GM12878 (cell line): Measurements from ENCODE around the gene DLX1. TPM values are rescaled to one million over a fixed set of nuclear protein-coding genes. Genes with fewer than 3 reads are reported as not detected.

Experiments
- ATAC-seq: fragments of 200-7000 bp; cut with Tn5 transposase; 3 replicates; pipeline ENCODE4 v1.9.1; 2020; ENCODE audit warnings: mild to moderate bottlenecking, moderate library complexity
- BruUV-seq: library from RNA; stranded (reverse); fragments of 400-500 nt; replicated peaks from 2 replicates; lab custom pipeline; 2021; lab: Mats Ljungman, UMichigan
- CTCF ChIA-PET: fragments of 300-600 bp; sonication (Branson Sonifier 250); formaldehyde crosslinking; extraction: SDS; loops from one replicate; lab custom pipeline; 2021; ENCODE audit warnings: inconsistent platforms; lab: Yijun Ruan, JAX
- POLR2A ChIA-PET: fragments of 350-600 bp; formaldehyde crosslinking; extraction: SDS; loops from one replicate; lab custom pipeline; 2021; ENCODE audit warnings: inconsistent platforms; lab: Charles Lee
- RAD21 ChIA-PET: fragments of 300-600 bp; sonication (Branson Sonifier 250); formaldehyde crosslinking; loops from one replicate; lab custom pipeline; 2023; ENCODE audit warnings: antibody characterized with exemption; ENCODE audit not compliant: unreplicated experiment; lab: Charles Lee
- SMC1A ChIA-PET: fragments of 300-600 bp; sonication (Branson Sonifier 250); formaldehyde crosslinking; loops from one replicate; lab custom pipeline; 2023; ENCODE audit not compliant: unreplicated experiment, uncharacterized antibody; lab: Charles Lee
- DNase-seq: peaks from one replicate; pipeline ENCODE4 v3.0.0-alpha.2; 2011; ENCODE audit warnings: low read depth, low spot score
- FAIRE-seq: peaks from 3 replicates; lab custom pipeline; 2011; peaks lifted over from hg19 to GRCh38; lab: Jason Lieb, UNC
- H2AFZ ChIP-seq: 2 replicates; pipeline ENCODE4 v1.6.0; 2011; ENCODE audit warnings: low read depth, low read length, control low read depth; ENCODE audit not compliant: control insufficient read depth
- H3K27ac ChIP-seq: 2 replicates; pipeline ENCODE4 v1.5.1; 2011; ENCODE audit warnings: control low read depth; ENCODE audit not compliant: control insufficient read depth, insufficient read depth
- H3K27me3 ChIP-seq, 2 experiments: replicated peaks in 1 of 2; 2 replicates each; pipeline versions ENCODE4 v1.6.0 to v1.6.1; 2011; ENCODE audit warnings: low read length in 1 of 2; ENCODE audit not compliant: control insufficient read depth in 2 of 2, insufficient read depth in 2 of 2
- H3K36me3 ChIP-seq, 2 experiments: 2 replicates each; pipeline ENCODE4 v1.5.1; 2011; ENCODE audit warnings: low read length in 1 of 2; ENCODE audit not compliant: control insufficient read depth in 2 of 2, insufficient read depth in 2 of 2
- H3K4me1 ChIP-seq: 2 replicates; pipeline ENCODE4 v1.6.1; 2011; ENCODE audit warnings: mild to moderate bottlenecking, low read length, moderate library complexity, mixed read lengths; ENCODE audit not compliant: control insufficient read depth, insufficient read depth
- H3K4me2 ChIP-seq: 2 replicates; pipeline ENCODE4 v1.6.0; 2011; ENCODE audit warnings: control low read depth; ENCODE audit not compliant: control insufficient read depth, insufficient read depth
- H3K4me3 ChIP-seq: fragments of 200-600 bp; sonication (generic); 2 replicates; pipeline ENCODE4 v1.5.1; 2016
- H3K79me2 ChIP-seq: 2 replicates; pipeline ENCODE4 v1.6.0; 2011; ENCODE audit warnings: low read length; ENCODE audit not compliant: control insufficient read depth, insufficient read depth
- H3K9ac ChIP-seq: 2 replicates; pipeline ENCODE4 v1.8.0; 2011; ENCODE audit warnings: low read length, control low read depth, mixed read lengths; ENCODE audit not compliant: control insufficient read depth, insufficient read depth
- H3K9me3 ChIP-seq: replicated peaks from 3 replicates; pipeline ENCODE4 v1.5.1; 2011; ENCODE audit warnings: mild to moderate bottlenecking, low read length; ENCODE audit not compliant: control insufficient read depth, insufficient read depth
- H4K20me1 ChIP-seq: 2 replicates; pipeline ENCODE4 v1.6.0; 2011; ENCODE audit not compliant: control insufficient read depth, insufficient read depth
- BCLAF1 ChIP-seq: fragments of 450-650 bp; IDR thresholded peaks from 2 replicates; pipeline ENCODE4 v1.6.1; 2017; ENCODE audit warnings: antibody characterized with exemption, mild to moderate bottlenecking, moderate library complexity
- CHD4 ChIP-seq: fragments of 200-600 bp; sonication (generic); IDR thresholded peaks from 2 replicates; pipeline ENCODE4 v1.6.1; 2016; ENCODE audit warnings: mild to moderate bottlenecking
- ELK1 ChIP-seq: IDR thresholded peaks from 2 replicates; pipeline ENCODE4 v1.6.1; 2012; ENCODE audit warnings: low read depth, low read length, improper control_type of control experiment
- FOXM1 ChIP-seq: IDR thresholded peaks from 2 replicates; pipeline ENCODE4 v1.6.1; 2012; ENCODE audit warnings: low read depth, mild to moderate bottlenecking, inconsistent platforms, low read length, moderate library complexity
- LARP7 ChIP-seq: fragments of 450-650 bp; IDR thresholded peaks from 2 replicates; pipeline ENCODE4 v1.6.1; 2017; ENCODE audit warnings: mild to moderate bottlenecking
- MXI1 ChIP-seq: fragments of 150-350 bp; IDR thresholded peaks from 2 replicates; pipeline ENCODE4 v1.6.1; 2011; ENCODE audit warnings: low read depth, mild to moderate bottlenecking, inconsistent platforms, low read length, improper control_type of control experiment
- RAD51 ChIP-seq: fragments of 450-650 bp; IDR thresholded peaks from 2 replicates; pipeline ENCODE4 v1.6.1; 2016; ENCODE audit warnings: moderate library complexity, mild to moderate bottlenecking, inconsistent platforms
- SMC3 ChIP-seq: IDR thresholded peaks from 2 replicates; pipeline ENCODE4 v1.6.1; 2011; ENCODE audit warnings: low read length, improper control_type of control experiment, borderline replicate concordance
- SREBF1 ChIP-seq: IDR thresholded peaks from 2 replicates; pipeline ENCODE4 v1.6.1; 2012; ENCODE audit warnings: mild to moderate bottlenecking, low read length
- STAT1 ChIP-seq: fragments of 450-650 bp; conservative IDR thresholded peaks from 2 replicates; pipeline ENCODE4 v1.6.1; 2014; ENCODE audit warnings: antibody characterized with exemption, mild to moderate bottlenecking
- STAT3 ChIP-seq: IDR thresholded peaks from 2 replicates; pipeline ENCODE4 v1.6.1; 2011; ENCODE audit warnings: low read depth, low read length, improper control_type of control experiment
- TCF3 ChIP-seq: IDR thresholded peaks from 2 replicates; pipeline ENCODE4 v1.6.1; 2012; ENCODE audit warnings: low read depth, mild to moderate bottlenecking, low read length, borderline replicate concordance; ENCODE audit not compliant: insufficient read depth
- ZNF217 ChIP-seq: fragments of 450-650 bp; IDR thresholded peaks from 2 replicates; pipeline ENCODE4 v1.6.1; 2017; ENCODE audit warnings: antibody characterized with exemption, mild to moderate bottlenecking
- WGBS: methylation state at CpG from one replicate; pipeline ENCODE4 v1.1.6; 2016; ENCODE audit warnings: low lambda C conversion rate; ENCODE audit not compliant: insufficient replicate concordance, insufficient coverage; ENCODE audit errors: missing lambda C conversion rate; 5-methylcytosine and 5-hydroxymethylcytosine counted together
- in situ Hi-C: fragments of 300-500 bp; cut with MboI; formaldehyde crosslinking; loops from 9 replicates; pipeline ENCODE4 v1.14.3; 2018; ENCODE audit warnings: mixed read lengths
- intact Hi-C: fragments of 100-400 bp; cut with micrococcal nuclease; formaldehyde crosslinking; loops from one replicate; pipeline ENCODE4 v1.14.2; 2022; ENCODE audit not compliant: unreplicated experiment
- polyA plus RNA-seq, 11 experiments: library from polyadenylated mRNA; depleted of rRNA in 4 of 11; unstranded in 6 of 11; stranded (reverse) in 5 of 11; fragments of >200 nt; fragmentation: Nextera tagmentation in 4 of 11; fragmentation: Illumina TruSeq in 1 of 11; extraction: Ambion mirVana in 4 of 11; extraction: Trizol in 1 of 11; gene quantifications; 1 replicate in 1 of 11; 2 replicates in 10 of 11; pipeline versions ENCODE4 v1.2.1 to v1.2.3, GENCODE V29; 2011 to 2016; ENCODE audit warnings: inconsistent platforms in 2 of 11, missing spikeins in 2 of 11, low read depth in 1 of 11
- total RNA-seq, 4 experiments: library from RNA; depleted of rRNA in 3 of 4; stranded (reverse); fragments of >200 nt in 3 of 4; fragmentation: Illumina TruSeq in 1 of 4; extraction: Trizol in 1 of 4; gene quantifications; 2 replicates each; pipeline versions ENCODE4 v1.2.1 to v1.2.3, GENCODE V29; 2013 to 2021

Gene DLX1
- total and polyA plus RNA-seq, 10 of the 15 experiments (the other 5 are each of a cell fraction or from before 2014, with no cell fraction given): 0.06 TPM; not detected in 9

- no peak overlapping the region for H3K4me3 ChIP-seq
- SMC1A ChIA-PET: interaction anchor here (0.6 to 1.5 kb wide), 3 partner anchors 12 to 514 kb away, joined by 4 read pairs; partner anchors contain the start of gene DLX1
- no peak overlapping the region for H3K9ac ChIP-seq
- FAIRE-seq: peak; percentile 59
- TF ChIP-seq RAD51 (no peak), MXI1 (no peak), ELK1 (no peak)
- BruUV-seq: no TSS peak
- no peaks in the 10 kb centered on the region for H3K4me1 ChIP-seq
- no peak for ATAC-seq
- no peaks in the 10 kb centered on the region for H3K9me3 ChIP-seq
- CTCF ChIA-PET: interaction anchor here (1.0 to 1.4 kb wide), 3 partner anchors 12 to 54 kb away, joined by 3 to 4 read pairs (median 3); partner anchors contain the start of genes DLX1 and DLX2
- H2AFZ ChIP-seq: no peak overlapping the region
- in situ Hi-C loops (no loop called here), intact Hi-C loops (no loop called here)
- POLR2A ChIA-PET: no interaction called here
- no peak overlapping the region for H3K4me2 ChIP-seq
- RAD21 ChIA-PET: no interaction called here
- no peaks in the 10 kb centered on the region for H3K79me2 ChIP-seq
- no peak overlapping the region for H3K27ac ChIP-seq
- no peaks in the 10 kb centered on the region for H3K27me3 ChIP-seq
- H4K20me1 ChIP-seq: no peaks in the 10 kb centered on the region
- 97% methylated on average over 4 of the region's 4 CpGs for WGBS
- DNase-seq: no peak
- H3K36me3 ChIP-seq: no peaks in the 10 kb centered on the region
These were observed 11.8 kb upstream of the DLX1 start for GRCh38 chr2:172073518-172073917.

GRCh38 chr2:172074254-172074653 is 11.1 kb upstream of the DLX1 start:
- POLR2A ChIA-PET: no interaction called here
- no peak for DNase-seq
- SMC1A ChIA-PET: no interaction called here
- TF ChIP-seq SREBF1 (no peak), TCF3 (no peak), STAT1 (no peak), SMC3 (no peak), STAT3 (no peak), ZNF217 (no peak), LARP7 (no peak), CHD4 (no peak), FOXM1 (no peak), BCLAF1 (no peak)

More at GRCh38 chr2:172074254-172074653, 11.1 kb upstream of the DLX1 start:
- Histone ChIP-seq H4K20me1 (no peaks in the 10 kb centered on the region), H3K4me3 (no peak overlapping the region), H3K9ac (no peak overlapping the region), H3K4me1 (no peaks in the 10 kb centered on the region), H3K27ac (no peak overlapping the region), H3K4me2 (no peak overlapping the region), H2AFZ (no peak overlapping the region), H3K27me3 (no peaks in the 10 kb centered on the region), H3K79me2 (no peaks in the 10 kb centered on the region), H3K9me3 (no peaks in the 10 kb centered on the region), H3K36me3 (no peaks in the 10 kb centered on the region)
- WGBS: 100% methylated on average over 1 of the region's 1 CpG
- intact Hi-C loops: no loop called here
- ChIA-PET RAD21 (no interaction called here), CTCF (no interaction called here)
- ATAC-seq: no peak
- BruUV-seq: no TSS peak
- FAIRE-seq: no peak
- in situ Hi-C loops: no loop called here
